PC-9 (cell line): ENCODE measurements around the gene PRKG1. TPM values are rescaled to one million over a fixed set of nuclear protein-coding genes. Genes with fewer than 3 reads are reported as not detected.

Experiments used
- BruUV-seq: library from RNA; stranded (reverse); fragments of 400-500 nt; replicated peaks from 2 replicates; lab custom pipeline; 2021; lab: Mats Ljungman, UMichigan
- CTCF ChIA-PET: fragments of 300-600 bp; sonication (Branson Sonifier 250); formaldehyde crosslinking; loops from one replicate; lab custom pipeline; 2022; ENCODE audit warnings: antibody characterized with exemption; lab: Charles Lee
- POLR2A ChIA-PET: fragments of 300-600 bp; sonication (Branson Sonifier 250); formaldehyde crosslinking; loops from one replicate; lab custom pipeline; 2022; ENCODE audit warnings: antibody characterized with exemption; ENCODE audit not compliant: unreplicated experiment; lab: Charles Lee
- DNase-seq, 2 experiments: peaks; one replicate each; pipeline versions ENCODE4 v3.0.0 to v3.0.0-alpha.2; 2015 to 2022; ENCODE audit warnings: mixed read lengths in 1 of 2
- H2AFZ ChIP-seq: fragments of 200-600 bp; sonication (generic); 2 replicates; pipeline ENCODE4 v1.8.1; 2017; ENCODE audit warnings: antibody characterized with exemption
- H3F3A ChIP-seq: fragments of 200-600 bp; sonication (generic); 2 replicates; pipeline ENCODE4 v1.8.1; 2017; ENCODE audit warnings: antibody characterized with exemption, mild to moderate bottlenecking, low read depth; ENCODE audit not compliant: insufficient read depth
- H3K27ac ChIP-seq: fragments of 200-600 bp; sonication (generic); 2 replicates; pipeline ENCODE4 v1.6.1; 2016; ENCODE audit warnings: mixed run types
- H3K27me3 ChIP-seq: fragments of 200-600 bp; sonication (generic); 2 replicates; pipeline ENCODE4 v1.6.1; 2016; ENCODE audit warnings: low read depth, mixed run types; ENCODE audit not compliant: insufficient read depth
- H3K36me3 ChIP-seq: fragments of 200-600 bp; sonication (generic); 2 replicates; pipeline ENCODE4 v1.6.1; 2016; ENCODE audit warnings: low read depth, mixed run types
- H3K4me1 ChIP-seq: fragments of 200-600 bp; sonication (generic); replicated peaks from 2 replicates; pipeline ENCODE4 v1.6.1; 2016; ENCODE audit warnings: mixed run types; ENCODE audit not compliant: insufficient read depth
- H3K4me2 ChIP-seq: fragments of 200-600 bp; sonication (generic); 2 replicates; pipeline ENCODE4 v1.6.1; 2017; ENCODE audit warnings: mixed run types
- H3K4me3 ChIP-seq: fragments of 200-600 bp; sonication (generic); 2 replicates; pipeline ENCODE4 v1.6.1; 2016; ENCODE audit warnings: mixed run types
- H3K79me2 ChIP-seq: fragments of 200-600 bp; sonication (generic); 2 replicates; pipeline ENCODE4 v1.6.1; 2017; ENCODE audit warnings: low read depth, mixed run types
- H3K9me2 ChIP-seq: fragments of 200-600 bp; sonication (generic); 2 replicates; pipeline ENCODE4 v1.8.1; 2017; ENCODE audit warnings: mild to moderate bottlenecking; ENCODE audit not compliant: insufficient read depth
- H3K9me3 ChIP-seq: fragments of 200-600 bp; sonication (generic); 2 replicates; pipeline ENCODE4 v1.8.1; 2016; ENCODE audit warnings: low read depth; ENCODE audit not compliant: insufficient read depth
- H4K20me1 ChIP-seq: fragments of 200-600 bp; sonication (generic); 2 replicates; pipeline ENCODE4 v1.8.1; 2017; ENCODE audit not compliant: insufficient read depth
- CTCF ChIP-seq: fragments of 200-600 bp; sonication (generic); conservative IDR thresholded peaks from 2 replicates; pipeline ENCODE4 v1.6.1; 2017; ENCODE audit warnings: mixed run types, antibody characterized with exemption, mild to moderate bottlenecking, moderate library complexity
- EZH2 ChIP-seq: fragments of 200-600 bp; sonication (generic); IDR thresholded peaks from 2 replicates; pipeline ENCODE4 v1.8.0; 2017; ENCODE audit warnings: antibody characterized with exemption, low read depth
- intact Hi-C: fragments of 100-400 bp; cut with micrococcal nuclease; formaldehyde crosslinking; loops from one replicate; pipeline ENCODE4 v1.10.0; 2022; ENCODE audit not compliant: unreplicated experiment
- total RNA-seq: library from RNA; stranded (reverse); gene quantifications from 2 replicates; pipeline ENCODE4 v1.2.3, GENCODE V29; 2021

PRKG1 gene
- total RNA-seq, 1 experiment from 2014 or later = 0.70 TPM

GRCh38 chr10:51649064-51649463 is 574.8 kb downstream of the PRKG1 start:
- Histone ChIP-seq H2AFZ (no peak overlapping the region), H3K4me1 (no peaks in the 10 kb centered on the region), H3K27ac (no peak overlapping the region), H3K4me3 (no peak overlapping the region), H3K79me2 (no peaks in the 10 kb centered on the region), H3K9me3 (no peaks in the 10 kb centered on the region), H3F3A (no peaks in the 10 kb centered on the region), H3K36me3 (no peaks in the 10 kb centered on the region), H4K20me1 (no peaks in the 10 kb centered on the region), H3K4me2 (no peak overlapping the region), H3K27me3 (no peaks in the 10 kb centered on the region), H3K9me2 (no peaks in the 10 kb centered on the region)
- CTCF ChIA-PET = no interaction called here
- DNase-seq = no peak
- BruUV-seq = no TSS peak
- intact Hi-C loops = no loop called here
- POLR2A ChIA-PET = interaction anchor here (0.7 kb wide), 1 partner anchor 131 kb away, joined by 5 read pairs; no protein-coding TSS in a partner anchor
- TF ChIP-seq EZH2 (no peak), CTCF (no peak)

- Histone ChIP-seq H3K79me2 (no peaks in the 10 kb centered on the region), H2AFZ (no peak overlapping the region), H3K4me2 (no peak overlapping the region), H3K36me3 (no peaks in the 10 kb centered on the region), H4K20me1 (no peaks in the 10 kb centered on the region), H3K9me2 (no peaks in the 10 kb centered on the region), H3K27ac (no peak overlapping the region), H3F3A (no peaks in the 10 kb centered on the region), H3K9me3 (no peaks in the 10 kb centered on the region), H3K4me3 (no peak overlapping the region), H3K27me3 (no peaks in the 10 kb centered on the region), H3K4me1 (no peaks in the 10 kb centered on the region)
- ChIA-PET CTCF (no interaction called here), POLR2A (no interaction called here)
- TF ChIP-seq EZH2 = no peak
- no peak for TF ChIP-seq CTCF
- BruUV-seq = no TSS peak
- intact Hi-C loops = no loop called here
- no peak for DNase-seq
These were observed 576.8 kb downstream of the PRKG1 start for GRCh38 chr10:51651063-51651462.

DNA sequence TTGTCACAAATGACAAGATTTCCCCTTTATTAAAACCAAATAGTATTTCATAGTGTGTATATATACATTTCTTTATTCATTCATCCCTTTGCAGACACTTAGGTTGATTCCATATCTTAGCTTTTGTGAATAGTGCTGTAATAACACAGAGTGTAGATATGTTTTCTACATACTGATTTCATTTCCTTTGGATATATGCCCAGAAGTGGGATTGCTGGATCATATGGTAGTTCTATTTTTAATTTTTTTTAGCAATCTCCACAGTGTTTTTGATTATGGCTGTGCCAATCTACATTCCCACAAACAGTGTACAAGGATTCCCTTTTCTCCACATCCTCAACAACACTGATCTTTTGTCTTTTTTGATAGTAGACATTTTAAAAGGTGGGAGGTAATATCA is 578.7 kb downstream of the PRKG1 start:
- Histone ChIP-seq H3K27ac (no peak overlapping the region), H3F3A (no peaks in the 10 kb centered on the region), H3K4me1 (no peaks in the 10 kb centered on the region), H2AFZ (no peak overlapping the region), H4K20me1 (no peaks in the 10 kb centered on the region), H3K4me2 (no peak overlapping the region), H3K36me3 (no peaks in the 10 kb centered on the region), H3K79me2 (no peaks in the 10 kb centered on the region), H3K4me3 (no peak overlapping the region), H3K27me3 (no peaks in the 10 kb centered on the region), H3K9me3 (no peaks in the 10 kb centered on the region), H3K9me2 (no peaks in the 10 kb centered on the region)
- TF ChIP-seq EZH2 = no peak
- TF ChIP-seq CTCF = no peak
- ChIA-PET CTCF (no interaction called here), POLR2A (no interaction called here)
- DNase-seq = no peak
- intact Hi-C loops = no loop called here
- BruUV-seq = no TSS peak
